HepG2 (cell line): ENCODE measurements around the gene RUNDC1. TPM values are rescaled to one million over a fixed set of nuclear protein-coding genes. Genes with fewer than 3 reads are reported as not detected.

ENCODE experiments used
- ELF3 ChIP-seq: IDR thresholded peaks from 2 replicates; pipeline ENCODE4 v1.6.1; 2016; ENCODE audit warnings: missing genetic modification reagents, missing compliant biosample characterization
- ETV6 ChIP-seq: sonication (generic); formaldehyde crosslinking; conservative IDR thresholded peaks from 2 replicates; pipeline ENCODE4 v1.4.0; 2020; ENCODE audit warnings: missing genetic modification reagents
- FOXP1 ChIP-seq, 2 experiments: fragments of 450-650 bp in 1 of 2; IDR thresholded peaks; 2 replicates each; pipeline ENCODE4 v1.6.1; 2017 to 2018; ENCODE audit warnings: antibody characterized with exemption in 1 of 2
- HNRNPL ChIP-seq: fragments of 200-400 bp; formaldehyde crosslinking; IDR thresholded peaks from 2 replicates; pipeline ENCODE4 v1.6.1; 2017; ENCODE audit warnings: mild to moderate bottlenecking, low read depth, low read length
- KDM3A ChIP-seq: IDR thresholded peaks from 2 replicates; pipeline ENCODE4 v1.6.1; 2018; ENCODE audit warnings: low read depth, missing compliant biosample characterization
- MAF1 ChIP-seq: sonication (generic); formaldehyde crosslinking; IDR thresholded peaks from 2 replicates; pipeline ENCODE4 v1.5.0; 2020; ENCODE audit warnings: missing genetic modification reagents, borderline replicate concordance
- MED8 ChIP-seq: sonication (generic); formaldehyde crosslinking; IDR thresholded peaks from 2 replicates; pipeline ENCODE4 v1.8.1; 2023; ENCODE audit warnings: mild to moderate bottlenecking, missing genetic modification reagents; ENCODE audit not compliant: insufficient replicate concordance
- NFE2L1 ChIP-seq: sonication (generic); formaldehyde crosslinking; IDR thresholded peaks from 2 replicates; pipeline ENCODE4 v1.4.0; 2020; ENCODE audit warnings: missing genetic modification reagents, mild to moderate bottlenecking, borderline replicate concordance
- RBM39 ChIP-seq: fragments of 200-400 bp; formaldehyde crosslinking; IDR thresholded peaks from one replicate; pipeline ENCODE4 v1.6.1; 2018; ENCODE audit warnings: antibody characterized with exemption, mild to moderate bottlenecking, low read depth, low read length; ENCODE audit not compliant: poor library complexity, severe bottlenecking
- SAFB2 ChIP-seq: sonication (generic); formaldehyde crosslinking; IDR thresholded peaks from 2 replicates; pipeline ENCODE4 v1.5.1; 2020; ENCODE audit warnings: missing genetic modification reagents, low read depth, mild to moderate bottlenecking, borderline replicate concordance
- STAT5B ChIP-seq: sonication (generic); formaldehyde crosslinking; IDR thresholded peaks from 2 replicates; pipeline ENCODE4 v1.4.0; 2020; ENCODE audit warnings: missing genetic modification reagents
- SUZ12 ChIP-seq: fragments of 150-350 bp; IDR thresholded peaks from 2 replicates; pipeline ENCODE4 v1.6.1; 2014; ENCODE audit warnings: low read depth, low read length
- THRA ChIP-seq: sonication (generic); formaldehyde crosslinking; IDR thresholded peaks from 2 replicates; pipeline ENCODE4 v1.4.0; 2020; ENCODE audit warnings: missing genetic modification reagents, borderline replicate concordance
- ZNF121 ChIP-seq: sonication (generic); formaldehyde crosslinking; IDR thresholded peaks from 2 replicates; pipeline ENCODE4 v1.5.0; 2020; ENCODE audit warnings: mild to moderate bottlenecking, missing genetic modification reagents
- ZNF333 ChIP-seq: sonication (generic); formaldehyde crosslinking; IDR thresholded peaks from 2 replicates; pipeline ENCODE4 v1.4.0; 2020; ENCODE audit warnings: mild to moderate bottlenecking, missing genetic modification reagents, borderline replicate concordance
- ZNF530 ChIP-seq: sonication (generic); formaldehyde crosslinking; IDR thresholded peaks from 2 replicates; pipeline ENCODE4 v1.5.0; 2020; ENCODE audit warnings: low read depth, mild to moderate bottlenecking, missing genetic modification reagents
- ZNF614 ChIP-seq: IDR thresholded peaks from 2 replicates; pipeline ENCODE4 v1.6.1; 2018; ENCODE audit warnings: missing biosample characterization, missing genetic modification reagents, inconsistent platforms, borderline replicate concordance
- ZNF660 ChIP-seq: sonication (generic); formaldehyde crosslinking; IDR thresholded peaks from 2 replicates; pipeline ENCODE4 v1.5.1; 2020; ENCODE audit warnings: mild to moderate bottlenecking, low read depth, missing genetic modification reagents, borderline replicate concordance
- ZNF777 ChIP-seq: sonication (generic); formaldehyde crosslinking; IDR thresholded peaks from 2 replicates; pipeline ENCODE4 v1.4.0; 2020; ENCODE audit warnings: missing genetic modification reagents
- ZNF841 ChIP-seq: sonication (generic); formaldehyde crosslinking; IDR thresholded peaks from 2 replicates; pipeline ENCODE4 v1.8.1; 2023; ENCODE audit warnings: missing genetic modification reagents, borderline replicate concordance
- ZNF891 ChIP-seq: sonication (generic); formaldehyde crosslinking; IDR thresholded peaks from 2 replicates; pipeline ENCODE4 v1.5.0; 2020; ENCODE audit warnings: mild to moderate bottlenecking, missing genetic modification reagents
- polyA plus RNA-seq, 8 experiments: library from polyadenylated mRNA; depleted of rRNA in 3 of 8; stranded (reverse) in 7 of 8; unstranded in 1 of 8; fragments of >200 nt; fragmentation: Illumina TruSeq in 4 of 8; extraction: Trizol in 4 of 8; gene quantifications; 2 replicates each; pipeline versions ENCODE4 v1.2.1 to v1.2.3, GENCODE V29; 2011 to 2016; ENCODE audit warnings: low read depth in 4 of 8, missing spikeins in 1 of 8, mixed read lengths in 1 of 8; ENCODE audit not compliant: insufficient read depth in 1 of 8
- total RNA-seq, 5 experiments: library from RNA; depleted of rRNA; stranded (reverse); fragments of >200 nt; fragmentation: Illumina TruSeq; extraction: Trizol; gene quantifications; 2 replicates each; pipeline ENCODE4 v1.2.3, GENCODE V29; 2016; ENCODE audit warnings: low read depth in 1 of 5
- TF ChIP-seq, protein P1 (sequence below): sonication (generic); formaldehyde crosslinking; IDR thresholded peaks from 2 replicates; pipeline ENCODE4 v1.8.0; 2022; ENCODE audit warnings: low read depth, missing genetic modification reagents
- TF ChIP-seq, protein P2 (sequence below): sonication (generic); formaldehyde crosslinking; IDR thresholded peaks from 2 replicates; pipeline ENCODE4 v1.4.0; 2020; ENCODE audit warnings: missing genetic modification reagents
- TF ChIP-seq, protein P3 (sequence below): sonication (generic); formaldehyde crosslinking; IDR thresholded peaks from 2 replicates; pipeline ENCODE4 v1.4.0; 2020; ENCODE audit warnings: missing genetic modification reagents, borderline replicate concordance

Gene RUNDC1
- total and polyA plus RNA-seq, 2 of the 13 experiments (the other 11 are each of a cell fraction or from before 2014, with no cell fraction given), result 10.3 to 11.4 TPM

DNA sequence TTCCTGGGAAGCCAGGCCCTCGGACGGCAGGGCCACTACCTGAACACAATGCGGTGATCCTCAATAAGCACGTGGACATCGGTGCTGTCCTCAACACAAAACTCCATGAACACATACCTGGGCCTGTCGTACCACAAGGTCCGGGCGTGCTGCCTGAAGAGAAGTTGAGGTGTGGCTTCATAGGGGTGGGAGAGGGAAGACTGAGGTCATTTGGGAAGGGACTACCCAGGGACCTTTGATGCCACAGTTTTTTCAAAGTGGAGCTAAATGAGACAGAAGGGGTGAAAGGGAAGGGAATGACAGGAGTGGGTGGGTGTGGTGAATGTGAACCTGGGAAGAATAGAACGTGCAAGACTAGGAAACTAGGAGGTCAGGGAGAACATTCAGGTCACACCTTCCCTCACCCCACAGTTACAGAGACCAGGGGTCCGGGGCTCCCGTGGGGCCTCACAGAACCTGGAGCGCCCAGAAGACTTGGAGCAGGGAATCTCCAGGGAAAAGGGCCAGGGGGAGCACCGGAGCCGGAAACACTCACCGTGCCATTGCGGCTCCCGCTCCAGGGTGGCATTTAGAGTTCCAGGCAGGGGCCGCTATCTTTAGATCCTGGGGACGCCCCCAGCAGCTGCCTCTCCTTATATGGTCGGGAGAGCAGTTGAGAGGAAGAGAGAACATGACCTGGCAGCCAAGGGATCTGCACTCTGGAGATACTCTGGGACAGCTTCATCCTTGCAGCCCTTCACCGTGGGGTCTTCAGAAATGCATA, 673 bp upstream of the RUNDC1 start, which contains the start of gene PTGES3L (continued):
- TF ChIP-seq, protein P1, sequence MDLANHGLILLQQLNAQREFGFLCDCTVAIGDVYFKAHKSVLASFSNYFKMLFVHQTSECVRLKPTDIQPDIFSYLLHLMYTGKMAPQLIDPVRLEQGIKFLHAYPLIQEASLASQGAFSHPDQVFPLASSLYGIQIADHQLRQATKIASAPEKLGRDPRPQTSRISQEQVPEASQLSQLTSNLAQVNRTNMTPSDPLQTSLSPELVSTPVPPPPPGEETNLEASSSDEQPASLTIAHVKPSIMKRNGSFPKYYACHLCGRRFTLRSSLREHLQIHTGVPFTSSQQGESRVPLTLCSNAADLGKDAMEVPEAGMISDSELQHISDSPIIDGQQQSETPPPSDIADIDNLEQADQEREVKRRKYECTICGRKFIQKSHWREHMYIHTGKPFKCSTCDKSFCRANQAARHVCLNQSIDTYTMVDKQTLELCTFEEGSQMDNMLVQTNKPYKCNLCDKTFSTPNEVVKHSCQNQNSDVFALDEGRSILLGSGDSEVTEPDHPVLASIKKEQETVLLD (CRISPR knock-in tag), result no peak
- TF ChIP-seq MAF1 (no peak), MED8 (CRISPR knock-in tag) (no peak), ZNF530 (CRISPR knock-in tag) (no peak), STAT5B (no peak), ZNF841 (CRISPR knock-in tag) (no peak), THRA (CRISPR knock-in tag) (no peak), ELF3 (no peak), NFE2L1 (CRISPR knock-in tag) (no peak), FOXP1 (IDR thresholded peaks at IDR 0.05) (no peak), FOXP1 (CRISPR knock-in tag; IDR thresholded peaks at IDR 0.05) (no peak), HNRNPL (no peak), ZNF777 (CRISPR knock-in tag) (peak; percentile 24; the same call in 1 of the 2 replicates), ZNF333 (peak; percentile 76; the same call in 1 of the 2 replicates), ZNF614 (CRISPR knock-in tag) (no peak), KDM3A (CRISPR knock-in tag) (no peak; the same call in 1 of the 2 replicates), SAFB2 (CRISPR knock-in tag) (no peak), ZNF660 (CRISPR knock-in tag) (no peak), ETV6 (no peak), ZNF121 (CRISPR knock-in tag) (no peak), RBM39 (no peak), ZNF891 (CRISPR knock-in tag) (peak; percentile 84), SUZ12 (no peak)
- TF ChIP-seq, protein P2, sequence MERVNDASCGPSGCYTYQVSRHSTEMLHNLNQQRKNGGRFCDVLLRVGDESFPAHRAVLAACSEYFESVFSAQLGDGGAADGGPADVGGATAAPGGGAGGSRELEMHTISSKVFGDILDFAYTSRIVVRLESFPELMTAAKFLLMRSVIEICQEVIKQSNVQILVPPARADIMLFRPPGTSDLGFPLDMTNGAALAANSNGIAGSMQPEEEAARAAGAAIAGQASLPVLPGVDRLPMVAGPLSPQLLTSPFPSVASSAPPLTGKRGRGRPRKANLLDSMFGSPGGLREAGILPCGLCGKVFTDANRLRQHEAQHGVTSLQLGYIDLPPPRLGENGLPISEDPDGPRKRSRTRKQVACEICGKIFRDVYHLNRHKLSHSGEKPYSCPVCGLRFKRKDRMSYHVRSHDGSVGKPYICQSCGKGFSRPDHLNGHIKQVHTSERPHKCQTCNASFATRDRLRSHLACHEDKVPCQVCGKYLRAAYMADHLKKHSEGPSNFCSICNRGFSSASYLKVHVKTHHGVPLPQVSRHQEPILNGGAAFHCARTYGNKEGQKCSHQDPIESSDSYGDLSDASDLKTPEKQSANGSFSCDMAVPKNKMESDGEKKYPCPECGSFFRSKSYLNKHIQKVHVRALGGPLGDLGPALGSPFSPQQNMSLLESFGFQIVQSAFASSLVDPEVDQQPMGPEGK (CRISPR knock-in tag), result peak; percentile 85
- TF ChIP-seq, protein P3, sequence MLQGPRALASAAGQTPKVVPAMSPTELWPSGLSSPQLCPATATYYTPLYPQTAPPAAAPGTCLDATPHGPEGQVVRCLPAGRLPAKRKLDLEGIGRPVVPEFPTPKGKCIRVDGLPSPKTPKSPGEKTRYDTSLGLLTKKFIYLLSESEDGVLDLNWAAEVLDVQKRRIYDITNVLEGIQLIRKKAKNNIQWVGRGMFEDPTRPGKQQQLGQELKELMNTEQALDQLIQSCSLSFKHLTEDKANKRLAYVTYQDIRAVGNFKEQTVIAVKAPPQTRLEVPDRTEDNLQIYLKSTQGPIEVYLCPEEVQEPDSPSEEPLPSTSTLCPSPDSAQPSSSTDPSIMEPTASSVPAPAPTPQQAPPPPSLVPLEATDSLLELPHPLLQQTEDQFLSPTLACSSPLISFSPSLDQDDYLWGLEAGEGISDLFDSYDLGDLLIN (CRISPR knock-in tag), result 0 out of 2 replicates have a peak, but pooled peaks have one; percentile 10
